ENCODE data around the gene SLC7A11. TPM values are rescaled to one million over a fixed set of nuclear protein-coding genes. Genes with fewer than 3 reads are reported as not detected.
A peak's percentile ranks its signal among the peaks of the same experiment; 100 is the strongest.
"Not testable (repeated sequence)": the region's sequence is repeated elsewhere in the genome, so short reads cannot be mapped to it uniquely, and the experiment has no call there.

SLC7A11 gene
- total RNA-seq, 1 donor from 2014 or later, result 13.7 TPM

DNA sequence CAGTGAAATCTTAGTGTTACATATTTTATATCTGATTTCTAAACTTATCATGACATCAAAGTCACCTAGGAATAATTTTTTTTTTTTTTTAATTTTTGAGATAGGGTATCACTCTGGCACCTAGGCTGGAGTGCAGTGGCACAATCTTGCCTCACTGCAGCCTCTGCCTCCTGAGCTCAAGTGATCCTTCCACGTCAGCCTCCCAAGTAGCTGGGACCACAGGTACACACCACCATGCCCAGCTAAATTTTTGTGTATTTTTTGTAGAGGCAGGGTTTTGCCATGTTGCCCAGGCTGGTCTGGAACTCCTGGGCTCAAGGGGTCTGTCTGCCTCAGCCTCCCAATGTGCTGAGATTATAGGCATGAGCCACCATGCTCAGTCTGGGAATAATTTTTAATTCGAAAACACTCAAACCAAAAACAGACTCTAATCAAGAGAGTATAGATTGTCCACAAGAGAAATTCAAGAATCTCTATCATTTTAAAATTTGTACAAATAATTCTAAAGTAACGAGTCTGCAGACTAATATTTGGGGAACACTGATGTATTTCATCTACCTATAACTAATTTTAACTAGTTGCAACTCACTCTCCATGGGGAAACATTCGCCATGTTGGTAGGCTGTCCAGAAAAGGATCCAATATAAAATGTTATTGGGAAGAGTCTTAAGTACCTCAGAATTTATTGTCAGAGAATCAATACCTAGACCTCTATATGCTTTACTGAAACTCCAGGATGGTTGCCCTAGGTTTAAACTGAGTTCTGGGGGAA, 3.4 kb downstream of the SLC7A11 start:
- no peak overlapping the region for H3K27ac Mint-ChIP-seq
- no peaks in the 10 kb centered on the region for H3K27me3 Mint-ChIP-seq
- no peak for DNase-seq (ENCODE audit: extremely low spot score, unreplicated experiment)
- peaks cover 5% of the 10 kb centered on the region for H3K36me3 Mint-ChIP-seq
- peaks cover 29% of the 10 kb centered on the region for H3K4me1 Mint-ChIP-seq (ENCODE audit: unreplicated experiment)
- TF ChIP-seq CTCF (conservative IDR thresholded peaks at IDR 0.05), result no peak
- H3K9me3 Mint-ChIP-seq, result peaks cover 7% of the 10 kb centered on the region
- H3K4me3 Mint-ChIP-seq, result peak overlapping the region; percentile 49

GRCh38 chr4:138237132-138237531, 5.0 kb downstream of the SLC7A11 start:
- H3K27me3 Mint-ChIP-seq; H3K27ac Mint-ChIP-seq; H3K9me3 Mint-ChIP-seq; DNase-seq (ENCODE audit: extremely low spot score, unreplicated experiment); H3K4me3 Mint-ChIP-seq; H3K36me3 Mint-ChIP-seq: not testable (repeated sequence)
- peaks cover 26% of the 10 kb centered on the region for H3K4me1 Mint-ChIP-seq (ENCODE audit: unreplicated experiment)

GRCh38 chr4:138236037-138236436, 6.1 kb downstream of the SLC7A11 start:
- Mint-ChIP-seq H3K4me1 (ENCODE audit: unreplicated experiment) (peaks cover 15% of the 10 kb centered on the region), H3K27me3 (no peaks in the 10 kb centered on the region), H3K4me3 (no peak overlapping the region), H3K27ac (peak overlapping the region; percentile 88), H3K36me3 (peaks cover 6% of the 10 kb centered on the region), H3K9me3 (peaks cover 7% of the 10 kb centered on the region)
- TF ChIP-seq CTCF (conservative IDR thresholded peaks at IDR 0.05), result no peak
- DNase-seq (ENCODE audit: extremely low spot score, unreplicated experiment), result no peak

- Mint-ChIP-seq H3K9me3 (peaks cover 5% of the 10 kb centered on the region), H3K27ac (peak overlapping the region; percentile 88), H3K27me3 (no peaks in the 10 kb centered on the region), H3K4me3 (no peak overlapping the region), H3K4me1 (ENCODE audit: unreplicated experiment) (peaks cover 13% of the 10 kb centered on the region), H3K36me3 (peaks cover 11% of the 10 kb centered on the region)
- TF ChIP-seq CTCF (conservative IDR thresholded peaks at IDR 0.05), result no peak
- DNase-seq (ENCODE audit: extremely low spot score, unreplicated experiment), result no peak
Measured at GRCh38 chr4:138235419-138235952, 6.7 kb downstream of the SLC7A11 start.

DNA sequence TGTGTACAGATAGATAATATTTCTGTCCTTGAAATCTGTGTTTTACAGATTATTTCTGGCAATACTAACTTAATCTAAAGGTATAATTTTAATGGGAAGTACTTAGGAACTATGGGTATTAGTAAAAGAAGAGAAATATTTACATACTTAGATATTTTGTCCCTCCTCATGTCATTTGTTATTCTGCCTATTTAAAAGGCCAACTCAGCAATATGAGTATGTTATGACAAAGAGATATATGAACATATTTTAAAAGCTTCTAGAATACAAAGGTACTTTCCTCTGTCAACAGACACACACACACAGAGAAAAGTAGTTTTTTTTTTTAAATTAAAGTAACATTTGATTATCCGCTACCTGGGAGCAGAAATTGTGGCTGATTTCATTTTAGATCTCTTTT, 7.9 kb downstream of the SLC7A11 start:
- TF ChIP-seq CTCF (conservative IDR thresholded peaks at IDR 0.05), result no peak
- no peak for DNase-seq (ENCODE audit: extremely low spot score, unreplicated experiment)
- Mint-ChIP-seq H3K27ac (no peak overlapping the region), H3K9me3 (peaks cover 4% of the 10 kb centered on the region), H3K4me1 (ENCODE audit: unreplicated experiment) (peaks cover 6% of the 10 kb centered on the region), H3K27me3 (no peaks in the 10 kb centered on the region), H3K36me3 (peaks cover 18% of the 10 kb centered on the region), H3K4me3 (no peak overlapping the region)

DNA sequence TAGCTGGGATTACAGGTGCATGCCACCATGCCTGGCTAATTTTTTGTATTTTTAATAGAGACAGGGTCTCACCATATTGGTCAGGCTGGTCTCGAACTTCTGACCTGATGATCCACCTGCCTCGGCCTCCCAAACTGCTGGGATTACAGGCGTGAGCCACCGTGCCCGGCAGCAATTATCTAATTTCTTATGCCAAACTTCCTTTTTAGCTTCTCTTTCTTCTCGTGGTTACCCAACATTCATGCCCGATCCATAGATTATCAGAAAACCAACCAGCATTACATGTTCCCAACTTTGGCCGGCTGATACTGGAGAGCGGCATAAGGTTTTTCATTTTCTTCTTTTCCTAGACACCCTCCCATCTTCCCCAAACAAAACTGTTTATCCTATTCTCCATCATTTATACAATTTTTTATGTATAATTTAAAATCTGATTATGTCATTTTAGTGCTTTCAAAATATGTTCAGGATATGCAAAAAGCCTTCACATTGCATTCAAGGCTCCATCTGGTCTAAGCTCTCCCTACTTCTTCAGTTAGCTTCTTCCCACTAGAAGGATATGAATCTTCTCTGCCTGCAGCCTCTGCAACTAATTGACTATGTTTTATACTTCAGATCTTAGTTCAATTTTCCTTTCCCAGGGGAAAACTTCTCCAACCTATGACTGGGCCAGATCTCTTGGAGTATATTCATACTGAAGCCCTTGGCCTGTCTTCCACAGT, 8.7 kb downstream of the SLC7A11 start:
- Mint-ChIP-seq H3K36me3 (peaks cover 18% of the 10 kb centered on the region), H3K4me1 (ENCODE audit: unreplicated experiment) (peaks cover 6% of the 10 kb centered on the region), H3K9me3 (peaks cover 4% of the 10 kb centered on the region), H3K4me3 (no peak overlapping the region), H3K27ac (no peak overlapping the region), H3K27me3 (no peaks in the 10 kb centered on the region)
- no peak for DNase-seq (ENCODE audit: extremely low spot score, unreplicated experiment)
- TF ChIP-seq CTCF (conservative IDR thresholded peaks at IDR 0.05), result no peak
